ENCODE results near the gene NRXN3. TPM values are rescaled to one million over a fixed set of nuclear protein-coding genes. Genes with fewer than 3 reads are reported as not detected.

The NRXN3 gene
- total and polyA plus RNA-seq, 2 experiments from 2014 or later: 0.08 to 0.11 TPM

- no peaks in the 10 kb centered on the region for H3K4me1 ChIP-seq (ENCODE audit: insufficient read depth)
- no peak for DNase-seq
- TF ChIP-seq EZH2 (IDR thresholded peaks at IDR 0.05; ENCODE audit: insufficient read depth, poor library complexity, severe bottlenecking) (no peak), EZH2phosphoT487 (IDR thresholded peaks at IDR 0.05; ENCODE audit: insufficient read depth, low read depth) (no peak)
- H4K20me1 ChIP-seq (ENCODE audit: insufficient read depth): no peaks in the 10 kb centered on the region
- no peak overlapping the region for H3K27ac ChIP-seq
- no peak overlapping the region for H2AFZ ChIP-seq
- no peaks in the 10 kb centered on the region for H3K79me2 ChIP-seq (ENCODE audit: insufficient read depth)
- peaks cover 19% of the 10 kb centered on the region for H3K27me3 ChIP-seq (replicated peaks; ENCODE audit: insufficient read depth)
- H3K9ac ChIP-seq: no peak overlapping the region
- in situ Hi-C loops (cut with MboI): no loop called here
- H3K36me3 ChIP-seq (ENCODE audit: low read depth): no peaks in the 10 kb centered on the region
- 33 to 38% methylated on average over 4 of the region's 4 CpGs for WGBS, 2 experiments (ENCODE audit: low coverage in 1 of 2, low lambda C conversion rate in 2 of 2, missing lambda C conversion rate in 2 of 2)
- no peaks in the 10 kb centered on the region for H3F3A ChIP-seq (ENCODE audit: insufficient read depth)
- no peak overlapping the region for H3K4me3 ChIP-seq
- H3K4me2 ChIP-seq (ENCODE audit: unreplicated experiment): no peak overlapping the region
- H3K9me2 ChIP-seq (ENCODE audit: insufficient read depth): no peaks in the 10 kb centered on the region
- H3K9me3 ChIP-seq (ENCODE audit: low read depth): no peaks in the 10 kb centered on the region
These were observed 866.3 kb downstream of the NRXN3 start for GRCh38 chr14:79036441-79036840.

GRCh38 chr14:79037106-79037505 lies 866.9 kb downstream of the NRXN3 start:
- Histone ChIP-seq H4K20me1 (ENCODE audit: insufficient read depth) (no peaks in the 10 kb centered on the region), H3K9me3 (ENCODE audit: low read depth) (no peaks in the 10 kb centered on the region), H3K4me2 (ENCODE audit: unreplicated experiment) (no peak overlapping the region), H3K79me2 (ENCODE audit: insufficient read depth) (no peaks in the 10 kb centered on the region), H3K9me2 (ENCODE audit: insufficient read depth) (no peaks in the 10 kb centered on the region), H3K27me3 (replicated peaks; ENCODE audit: insufficient read depth) (peaks cover 17% of the 10 kb centered on the region), H3K9ac (no peak overlapping the region), H3K36me3 (ENCODE audit: low read depth) (no peaks in the 10 kb centered on the region), H3K4me3 (no peak overlapping the region), H3F3A (ENCODE audit: insufficient read depth) (no peaks in the 10 kb centered on the region), H2AFZ (no peak overlapping the region), H3K27ac (no peak overlapping the region), H3K4me1 (ENCODE audit: insufficient read depth) (no peaks in the 10 kb centered on the region)
- in situ Hi-C loops (cut with MboI): no loop called here
- no peak for DNase-seq
- TF ChIP-seq EZH2 (IDR thresholded peaks at IDR 0.05; ENCODE audit: insufficient read depth, poor library complexity, severe bottlenecking) (no peak), EZH2phosphoT487 (IDR thresholded peaks at IDR 0.05; ENCODE audit: insufficient read depth, low read depth) (no peak)
- 78 to 79% methylated on average over 3 of the region's 3 CpGs for whole genome bisulfite sequencing, 2 experiments (ENCODE audit: low coverage in 1 of 2, low lambda C conversion rate in 2 of 2, missing lambda C conversion rate in 2 of 2)

- Histone ChIP-seq H3K4me1 (ENCODE audit: insufficient read depth) (no peaks in the 10 kb centered on the region), H3F3A (ENCODE audit: insufficient read depth) (no peaks in the 10 kb centered on the region), H3K4me2 (ENCODE audit: unreplicated experiment) (no peak overlapping the region), H3K9me2 (ENCODE audit: insufficient read depth) (no peaks in the 10 kb centered on the region), H2AFZ (no peak overlapping the region), H3K36me3 (ENCODE audit: low read depth) (no peaks in the 10 kb centered on the region), H3K9ac (no peak overlapping the region), H3K27me3 (replicated peaks; ENCODE audit: insufficient read depth) (peaks cover 13% of the 10 kb centered on the region), H3K4me3 (no peak overlapping the region), H3K79me2 (ENCODE audit: insufficient read depth) (no peaks in the 10 kb centered on the region), H3K9me3 (ENCODE audit: low read depth) (no peaks in the 10 kb centered on the region), H4K20me1 (ENCODE audit: insufficient read depth) (no peaks in the 10 kb centered on the region), H3K27ac (no peak overlapping the region)
- DNase-seq: no peak
- in situ Hi-C loops (cut with MboI): no loop called here
- TF ChIP-seq EZH2 (IDR thresholded peaks at IDR 0.05; ENCODE audit: insufficient read depth, poor library complexity, severe bottlenecking): no peak
- TF ChIP-seq EZH2phosphoT487 (IDR thresholded peaks at IDR 0.05; ENCODE audit: insufficient read depth, low read depth): no peak
- whole genome bisulfite sequencing, 2 experiments (ENCODE audit: low coverage in 1 of 2, low lambda C conversion rate in 2 of 2, missing lambda C conversion rate in 2 of 2): 52 to 58% methylated on average over 7 of the region's 7 CpGs
These were observed 867.4 kb downstream of the NRXN3 start for GRCh38 chr14:79037593-79037992.

GRCh38 chr14:79040790-79041189 lies 870.6 kb downstream of the NRXN3 start:
- Histone ChIP-seq H3K27ac (no peak overlapping the region), H3K4me2 (ENCODE audit: unreplicated experiment) (no peak overlapping the region), H3K4me1 (ENCODE audit: insufficient read depth) (no peaks in the 10 kb centered on the region), H3K79me2 (ENCODE audit: insufficient read depth) (no peaks in the 10 kb centered on the region), H3K4me3 (no peak overlapping the region), H3K9me3 (ENCODE audit: low read depth) (no peaks in the 10 kb centered on the region), H3K9ac (no peak overlapping the region), H3K9me2 (ENCODE audit: insufficient read depth) (no peaks in the 10 kb centered on the region), H3K36me3 (ENCODE audit: low read depth) (no peaks in the 10 kb centered on the region), H3F3A (ENCODE audit: insufficient read depth) (no peaks in the 10 kb centered on the region), H3K27me3 (replicated peaks; ENCODE audit: insufficient read depth) (peaks cover 11% of the 10 kb centered on the region; the same call in 1 of the 2 replicates), H4K20me1 (ENCODE audit: insufficient read depth) (no peaks in the 10 kb centered on the region), H2AFZ (no peak overlapping the region)
- DNase-seq: no peak
- 68 to 74% methylated on average over 1 of the region's 1 CpG for WGBS, 2 experiments (ENCODE audit: low coverage in 1 of 2, low lambda C conversion rate in 2 of 2, missing lambda C conversion rate in 2 of 2)
- in situ Hi-C loops (cut with MboI): no loop called here
- TF ChIP-seq EZH2phosphoT487 (IDR thresholded peaks at IDR 0.05; ENCODE audit: insufficient read depth, low read depth) (no peak), EZH2 (IDR thresholded peaks at IDR 0.05; ENCODE audit: insufficient read depth, poor library complexity, severe bottlenecking) (no peak)
